Liver (tissue), 9 donors: ENCODE results near the gene EEFSEC. TPM values are rescaled to one million over a fixed set of nuclear protein-coding genes. Genes with fewer than 3 reads are reported as not detected.

Source experiments
- DNase-seq: peaks from one replicate; pipeline ENCODE4 v3.0.0-alpha.2; 2017; ENCODE audit warnings: low spot score
- H3K27ac ChIP-seq, 2 donors: one replicate each; pipeline ENCODE4 v1.7.0; 2013; ENCODE audit warnings: inconsistent platforms in 2 of 2, low read length in 2 of 2, control low read depth in 1 of 2, low read depth in 1 of 2, mild to moderate bottlenecking in 1 of 2
- H3K27me3 ChIP-seq, 4 donors: one replicate each; pipeline versions ENCODE4 v1.6.1 to v1.7.0; 2013; ENCODE audit warnings: low read length in 3 of 4, inconsistent platforms in 1 of 4, mild to moderate bottlenecking in 1 of 4, moderate library complexity in 1 of 4; ENCODE audit not compliant: control insufficient read depth in 4 of 4, insufficient read depth in 4 of 4
- H3K36me3 ChIP-seq, 4 donors: one replicate each; pipeline versions ENCODE4 v1.6.1 to v1.7.0; 2013; ENCODE audit warnings: low read length in 3 of 4, mild to moderate bottlenecking in 3 of 4, low read depth in 1 of 4, moderate library complexity in 1 of 4; ENCODE audit not compliant: control insufficient read depth in 4 of 4, insufficient read depth in 3 of 4
- H3K4me1 ChIP-seq, 4 donors: one replicate each; pipeline versions ENCODE4 v1.6.1 to v1.7.0; 2013; ENCODE audit warnings: low read length in 3 of 4, mild to moderate bottlenecking in 3 of 4, moderate library complexity in 1 of 4; ENCODE audit not compliant: control insufficient read depth in 4 of 4, insufficient read depth in 4 of 4
- H3K4me3 ChIP-seq, 3 donors: one replicate each; pipeline versions ENCODE4 v1.6.1 to v1.7.0; 2013; ENCODE audit warnings: low read length in 3 of 3, control low read depth in 1 of 3, low read depth in 1 of 3, mild to moderate bottlenecking in 1 of 3
- H3K9ac ChIP-seq, 2 donors: one replicate each; pipeline ENCODE4 v1.7.0; 2013; ENCODE audit warnings: low read length in 2 of 2, mild to moderate bottlenecking in 2 of 2, moderate library complexity in 2 of 2, control low read depth in 1 of 2, low read depth in 1 of 2
- H3K9me3 ChIP-seq, 4 donors: one replicate each; pipeline versions ENCODE4 v1.6.1 to v1.7.0; 2013; ENCODE audit warnings: low read length in 3 of 4; ENCODE audit not compliant: control insufficient read depth in 4 of 4
- EGR1 ChIP-seq, 2 donors: IDR thresholded peaks; 2 replicates each; pipeline ENCODE4 v1.6.1; 2016 to 2018; ENCODE audit warnings: antibody characterized with exemption in 2 of 2, low read depth in 2 of 2
- FOXA1 ChIP-seq: IDR thresholded peaks from 2 replicates; pipeline ENCODE4 v1.6.1; 2016; ENCODE audit warnings: antibody characterized with exemption
- FOXA2 ChIP-seq: IDR thresholded peaks from 2 replicates; pipeline ENCODE4 v1.6.1; 2016; ENCODE audit warnings: antibody characterized with exemption
- GABPA ChIP-seq, 2 donors: IDR thresholded peaks in 1 of 2; conservative IDR thresholded peaks in 1 of 2; 2 replicates each; pipeline ENCODE4 v1.6.1; 2016; ENCODE audit warnings: antibody characterized with exemption in 2 of 2, mild to moderate bottlenecking in 1 of 2, moderate library complexity in 1 of 2
- HNF4A ChIP-seq, 2 donors: conservative IDR thresholded peaks; 2 replicates each; pipeline ENCODE4 v1.6.1; 2016; ENCODE audit warnings: antibody characterized with exemption in 2 of 2, mild to moderate bottlenecking in 2 of 2
- HNF4G ChIP-seq: IDR thresholded peaks from 2 replicates; pipeline ENCODE4 v1.6.1; 2016; ENCODE audit warnings: antibody characterized with exemption
- JUND ChIP-seq, 2 donors: IDR thresholded peaks; 2 replicates each; pipeline ENCODE4 v1.6.1; 2016; ENCODE audit warnings: antibody characterized with exemption in 2 of 2
- MAX ChIP-seq: IDR thresholded peaks from 2 replicates; pipeline ENCODE4 v1.6.1; 2016; ENCODE audit warnings: antibody characterized with exemption
- NR2F2 ChIP-seq: IDR thresholded peaks from 2 replicates; pipeline ENCODE4 v1.6.1; 2016; ENCODE audit warnings: antibody characterized with exemption
- RAD21 ChIP-seq, 2 donors: IDR thresholded peaks; 2 replicates each; pipeline ENCODE4 v1.6.1; 2016; ENCODE audit warnings: antibody characterized with exemption in 2 of 2, mild to moderate bottlenecking in 2 of 2
- RXRA ChIP-seq, 2 donors: IDR thresholded peaks; 2 replicates each; pipeline ENCODE4 v1.6.1; 2017 to 2018; ENCODE audit warnings: antibody characterized with exemption in 2 of 2, mild to moderate bottlenecking in 1 of 2
- SP1 ChIP-seq: IDR thresholded peaks from 2 replicates; pipeline ENCODE4 v1.6.1; 2018; ENCODE audit warnings: antibody characterized with exemption, mild to moderate bottlenecking
- TAF1 ChIP-seq: conservative IDR thresholded peaks from 2 replicates; pipeline ENCODE4 v1.6.1; 2016; ENCODE audit warnings: antibody characterized with exemption, mild to moderate bottlenecking
- YY1 ChIP-seq: IDR thresholded peaks from 2 replicates; pipeline ENCODE4 v1.6.1; 2016; ENCODE audit warnings: antibody characterized with exemption, mild to moderate bottlenecking
- whole genome bisulfite sequencing: extraction: QIAGEN DNeasy Blood & Tissue Kit; methylation state at CpG from one replicate; pipeline ENCODE4 v1.1.7; 2013; 5-methylcytosine and 5-hydroxymethylcytosine counted together
- polyA plus RNA-seq, 2 donors: library from polyadenylated mRNA; stranded (reverse) in 1 of 2; unstranded in 1 of 2; fragments of 200-250 nt in 1 of 2; fragments of >200 nt in 1 of 2; fragmentation: Nextera tagmentation in 1 of 2; extraction: Ambion mirVana in 1 of 2; gene quantifications; one replicate each; pipeline versions ENCODE4 v1.2.1 to v1.2.3, GENCODE V29; 2013 to 2015
- total RNA-seq, 2 donors: library from RNA; depleted of rRNA; stranded (reverse); fragments of >200 nt; gene quantifications; one replicate each; pipeline ENCODE4 v1.2.3, GENCODE V29; 2014
- TF ChIP-seq, protein P1 (sequence below): fragments of 150-350 bp; IDR thresholded peaks from 2 replicates; pipeline ENCODE4 v1.5.1; 2017; ENCODE audit warnings: improper control_type of control experiment, low read depth, low read length; ENCODE audit not compliant: missing input control
- TF ChIP-seq, protein P2 (sequence below): IDR thresholded peaks from 2 replicates; pipeline ENCODE4 v1.6.1; 2016; ENCODE audit warnings: antibody characterized with exemption, mild to moderate bottlenecking
- TF ChIP-seq, protein P3 (sequence below): IDR thresholded peaks from 2 replicates; pipeline ENCODE4 v1.6.1; 2016; ENCODE audit warnings: antibody characterized with exemption
- TF ChIP-seq, protein P4 (sequence below): IDR thresholded peaks from 2 replicates; pipeline ENCODE4 v1.6.1; 2016; ENCODE audit warnings: antibody characterized with exemption
- donor health status: healthy.
- donor health status: healthy.
- donor health status: healthy.
- donor health status: healthy.
- donor health status: healthy.

Gene EEFSEC
- total and polyA plus RNA-seq, 4 donors = 8.4 to 13.1 (median 10.7) TPM

GRCh38 chr3:128337305-128337704 lies 184.0 kb downstream of the EEFSEC start (continued):
- TF ChIP-seq EGR1 (IDR thresholded peaks at IDR 0.05; ENCODE audit: low read depth in 2 of 2) = no peak
- TF ChIP-seq, protein P1, sequence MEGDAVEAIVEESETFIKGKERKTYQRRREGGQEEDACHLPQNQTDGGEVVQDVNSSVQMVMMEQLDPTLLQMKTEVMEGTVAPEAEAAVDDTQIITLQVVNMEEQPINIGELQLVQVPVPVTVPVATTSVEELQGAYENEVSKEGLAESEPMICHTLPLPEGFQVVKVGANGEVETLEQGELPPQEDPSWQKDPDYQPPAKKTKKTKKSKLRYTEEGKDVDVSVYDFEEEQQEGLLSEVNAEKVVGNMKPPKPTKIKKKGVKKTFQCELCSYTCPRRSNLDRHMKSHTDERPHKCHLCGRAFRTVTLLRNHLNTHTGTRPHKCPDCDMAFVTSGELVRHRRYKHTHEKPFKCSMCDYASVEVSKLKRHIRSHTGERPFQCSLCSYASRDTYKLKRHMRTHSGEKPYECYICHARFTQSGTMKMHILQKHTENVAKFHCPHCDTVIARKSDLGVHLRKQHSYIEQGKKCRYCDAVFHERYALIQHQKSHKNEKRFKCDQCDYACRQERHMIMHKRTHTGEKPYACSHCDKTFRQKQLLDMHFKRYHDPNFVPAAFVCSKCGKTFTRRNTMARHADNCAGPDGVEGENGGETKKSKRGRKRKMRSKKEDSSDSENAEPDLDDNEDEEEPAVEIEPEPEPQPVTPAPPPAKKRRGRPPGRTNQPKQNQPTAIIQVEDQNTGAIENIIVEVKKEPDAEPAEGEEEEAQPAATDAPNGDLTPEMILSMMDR = no peak
- TF ChIP-seq NR2F2 = no peak
- no peak for TF ChIP-seq FOXA1

GRCh38 chr3:128338536-128339330 lies 185.5 kb downstream of the EEFSEC start:
- TF ChIP-seq JUND (IDR thresholded peaks at IDR 0.05) (no peak), GABPA (IDR thresholded peaks at IDR 0.05 in 1 of 2, conservative IDR thresholded peaks at IDR 0.05 in 1 of 2) (no peak), HNF4G (no peak), FOXA2 (no peak), EGR1 (IDR thresholded peaks at IDR 0.05; ENCODE audit: low read depth in 2 of 2) (no peak), RXRA (IDR thresholded peaks at IDR 0.05) (no peak), SP1 (no peak), HNF4A (conservative IDR thresholded peaks at IDR 0.05) (no peak), RAD21 (IDR thresholded peaks at IDR 0.05) (no peak), YY1 (no peak), NR2F2 (no peak), MAX (no peak), TAF1 (no peak)
- TF ChIP-seq, protein P2, sequence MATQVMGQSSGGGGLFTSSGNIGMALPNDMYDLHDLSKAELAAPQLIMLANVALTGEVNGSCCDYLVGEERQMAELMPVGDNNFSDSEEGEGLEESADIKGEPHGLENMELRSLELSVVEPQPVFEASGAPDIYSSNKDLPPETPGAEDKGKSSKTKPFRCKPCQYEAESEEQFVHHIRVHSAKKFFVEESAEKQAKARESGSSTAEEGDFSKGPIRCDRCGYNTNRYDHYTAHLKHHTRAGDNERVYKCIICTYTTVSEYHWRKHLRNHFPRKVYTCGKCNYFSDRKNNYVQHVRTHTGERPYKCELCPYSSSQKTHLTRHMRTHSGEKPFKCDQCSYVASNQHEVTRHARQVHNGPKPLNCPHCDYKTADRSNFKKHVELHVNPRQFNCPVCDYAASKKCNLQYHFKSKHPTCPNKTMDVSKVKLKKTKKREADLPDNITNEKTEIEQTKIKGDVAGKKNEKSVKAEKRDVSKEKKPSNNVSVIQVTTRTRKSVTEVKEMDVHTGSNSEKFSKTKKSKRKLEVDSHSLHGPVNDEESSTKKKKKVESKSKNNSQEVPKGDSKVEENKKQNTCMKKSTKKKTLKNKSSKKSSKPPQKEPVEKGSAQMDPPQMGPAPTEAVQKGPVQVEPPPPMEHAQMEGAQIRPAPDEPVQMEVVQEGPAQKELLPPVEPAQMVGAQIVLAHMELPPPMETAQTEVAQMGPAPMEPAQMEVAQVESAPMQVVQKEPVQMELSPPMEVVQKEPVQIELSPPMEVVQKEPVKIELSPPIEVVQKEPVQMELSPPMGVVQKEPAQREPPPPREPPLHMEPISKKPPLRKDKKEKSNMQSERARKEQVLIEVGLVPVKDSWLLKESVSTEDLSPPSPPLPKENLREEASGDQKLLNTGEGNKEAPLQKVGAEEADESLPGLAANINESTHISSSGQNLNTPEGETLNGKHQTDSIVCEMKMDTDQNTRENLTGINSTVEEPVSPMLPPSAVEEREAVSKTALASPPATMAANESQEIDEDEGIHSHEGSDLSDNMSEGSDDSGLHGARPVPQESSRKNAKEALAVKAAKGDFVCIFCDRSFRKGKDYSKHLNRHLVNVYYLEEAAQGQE = no peak
- TF ChIP-seq, protein P1 = no peak
- TF ChIP-seq, protein P3, sequence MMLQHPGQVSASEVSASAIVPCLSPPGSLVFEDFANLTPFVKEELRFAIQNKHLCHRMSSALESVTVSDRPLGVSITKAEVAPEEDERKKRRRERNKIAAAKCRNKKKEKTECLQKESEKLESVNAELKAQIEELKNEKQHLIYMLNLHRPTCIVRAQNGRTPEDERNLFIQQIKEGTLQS = no peak
- TF ChIP-seq, protein P4, sequence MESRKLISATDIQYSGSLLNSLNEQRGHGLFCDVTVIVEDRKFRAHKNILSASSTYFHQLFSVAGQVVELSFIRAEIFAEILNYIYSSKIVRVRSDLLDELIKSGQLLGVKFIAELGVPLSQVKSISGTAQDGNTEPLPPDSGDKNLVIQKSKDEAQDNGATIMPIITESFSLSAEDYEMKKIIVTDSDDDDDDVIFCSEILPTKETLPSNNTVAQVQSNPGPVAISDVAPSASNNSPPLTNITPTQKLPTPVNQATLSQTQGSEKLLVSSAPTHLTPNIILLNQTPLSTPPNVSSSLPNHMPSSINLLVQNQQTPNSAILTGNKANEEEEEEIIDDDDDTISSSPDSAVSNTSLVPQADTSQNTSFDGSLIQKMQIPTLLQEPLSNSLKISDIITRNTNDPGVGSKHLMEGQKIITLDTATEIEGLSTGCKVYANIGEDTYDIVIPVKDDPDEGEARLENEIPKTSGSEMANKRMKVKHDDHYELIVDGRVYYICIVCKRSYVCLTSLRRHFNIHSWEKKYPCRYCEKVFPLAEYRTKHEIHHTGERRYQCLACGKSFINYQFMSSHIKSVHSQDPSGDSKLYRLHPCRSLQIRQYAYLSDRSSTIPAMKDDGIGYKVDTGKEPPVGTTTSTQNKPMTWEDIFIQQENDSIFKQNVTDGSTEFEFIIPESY = no peak
- DNase-seq = no peak

More at GRCh38 chr3:128338536-128339330, 185.5 kb downstream of the EEFSEC start:
- H3K4me3 ChIP-seq = no peak overlapping the region
- no peaks in the 10 kb centered on the region for H3K4me1 ChIP-seq
- H3K27me3 ChIP-seq = no peaks in the 10 kb centered on the region
- H3K9me3 ChIP-seq = no peaks in the 10 kb centered on the region
- no peak overlapping the region for H3K9ac ChIP-seq
- 92% methylated on average over 12 of the region's 12 CpGs for WGBS
- peaks cover 0 to 14% (median 6%) of the 10 kb centered on the region in 4 donors for H3K36me3 ChIP-seq
- no peak overlapping the region for H3K27ac ChIP-seq
